Right lung (tissue), 5 donors: ENCODE results near the gene MYOF. TPM values are rescaled to one million over a fixed set of nuclear protein-coding genes. Genes with fewer than 3 reads are reported as not detected.

Source experiments
- DNase-seq, 2 donors: peaks; one replicate each; pipeline ENCODE4 v3.0.0-alpha.2; 2013
- polyA plus RNA-seq, 5 donors: library from polyadenylated mRNA; unstranded; fragments of 120-200 nt; gene quantifications; one replicate each; pipeline versions ENCODE4 v1.2.1 to v1.2.3, GENCODE V29; 2013; ENCODE audit warnings: inconsistent platforms in 1 of 5, low replicate concordance in 1 of 5; ENCODE audit not compliant: insufficient read length in 5 of 5, insufficient read depth in 1 of 5

The MYOF gene
- polyA plus RNA-seq, 5 donors, result 44.5 to 74.0 (median 62.9) TPM

- DNase-seq, result no peak
These were observed 83.6 kb downstream of the MYOF start for GRCh38 chr10:93398528-93398927.

DNA sequence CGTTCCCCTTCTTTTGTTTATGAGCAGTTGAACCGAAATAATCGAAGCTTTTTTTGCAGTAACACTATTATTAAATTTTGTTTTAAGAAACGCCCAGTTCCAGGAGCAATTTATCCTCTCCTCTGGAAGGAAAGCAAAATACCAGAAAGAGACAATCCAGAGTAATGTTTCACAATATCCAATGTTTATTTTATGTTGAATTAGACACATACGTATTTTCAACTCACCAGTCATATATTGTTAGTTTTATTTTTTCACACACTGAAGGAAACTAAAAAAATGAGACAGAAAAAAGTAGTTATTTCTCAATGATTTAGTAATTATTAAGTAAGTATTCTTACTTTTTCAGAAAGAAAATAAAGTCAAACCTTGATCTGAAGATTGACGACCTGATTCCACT is 85.1 kb downstream of the MYOF start:
- DNase-seq, result peak in 1 of 2 donors; percentile 30

DNA sequence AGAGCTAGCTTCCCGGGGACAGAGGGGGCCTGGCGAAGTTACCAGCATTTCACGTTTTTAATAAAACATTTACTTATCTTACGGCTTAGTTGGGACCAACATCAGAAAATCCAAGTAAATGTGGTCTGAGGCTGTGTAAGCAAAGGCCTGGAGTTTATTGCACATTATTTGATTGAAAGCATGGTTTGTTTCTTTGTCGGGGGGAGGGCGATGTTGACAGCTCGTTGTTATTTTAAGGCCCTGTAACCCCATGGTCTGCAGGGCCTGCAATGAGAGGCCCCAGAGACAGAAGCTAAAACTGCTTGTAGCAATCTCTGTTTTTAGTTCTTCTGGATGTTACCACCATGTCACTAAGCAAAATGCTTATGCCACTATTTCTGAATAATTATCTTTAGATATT is 88.9 kb downstream of the MYOF start:
- no peak for DNase-seq

DNA sequence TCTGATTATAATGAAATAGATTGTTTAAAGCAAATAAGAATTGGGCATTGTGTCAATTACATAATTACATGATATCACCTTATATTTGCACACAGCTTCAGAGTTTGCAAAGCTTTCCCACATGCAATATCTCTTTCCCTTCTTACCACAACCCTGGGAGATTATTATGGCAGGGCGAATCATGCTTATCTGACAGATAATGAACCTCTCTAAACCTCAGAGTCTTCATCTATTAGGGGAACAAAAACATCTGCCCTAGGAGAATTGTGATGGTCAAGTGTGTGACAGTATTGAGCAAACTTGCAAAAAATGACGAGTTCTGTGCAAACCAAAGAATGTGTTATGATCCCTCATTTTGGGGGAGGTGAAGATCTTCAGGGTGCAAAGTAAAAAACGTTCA is 90.0 kb downstream of the MYOF start:
- DNase-seq, result no peak

DNA sequence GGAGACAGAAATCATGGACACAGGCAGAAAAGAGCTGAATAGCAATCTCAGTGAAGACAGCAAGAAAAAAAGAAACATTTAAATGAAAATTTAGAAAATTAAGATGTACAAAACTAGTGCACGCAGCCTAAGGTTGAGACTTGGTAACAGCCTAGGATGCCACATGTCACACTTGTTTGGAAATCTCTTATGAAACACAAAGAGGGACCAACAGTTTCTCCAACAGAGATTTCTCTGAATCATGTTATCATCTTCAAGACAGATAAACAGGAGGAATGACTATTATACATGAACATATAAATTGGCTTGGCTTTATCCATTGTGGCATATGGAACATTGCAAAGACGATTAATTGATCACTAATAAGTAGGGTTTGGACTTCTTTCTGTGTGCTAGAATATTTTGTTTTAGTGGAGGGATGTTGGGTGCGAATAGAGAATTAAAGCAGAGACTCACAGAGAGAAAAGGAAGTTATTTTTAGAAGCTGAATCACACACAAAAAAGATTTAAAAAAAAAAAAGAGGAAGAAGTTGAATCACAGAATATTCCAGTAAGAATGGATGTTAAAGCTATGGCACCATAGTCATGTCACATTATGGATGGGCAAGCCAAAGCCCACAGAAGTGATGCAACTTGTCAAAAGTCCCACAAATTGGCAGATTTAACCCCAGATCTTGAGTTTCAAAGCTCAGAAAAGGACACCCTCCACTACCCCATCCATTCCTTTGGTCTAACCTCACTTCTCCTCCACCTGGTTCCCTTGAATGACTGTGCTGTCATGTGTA is 91.6 kb downstream of the MYOF start:
- no peak for DNase-seq

GRCh38 chr10:93386631-93387369 is 95.3 kb downstream of the MYOF start:
- no peak for DNase-seq

GRCh38 chr10:93385345-93385744 is 96.8 kb downstream of the MYOF start:
- DNase-seq, result no peak

DNA sequence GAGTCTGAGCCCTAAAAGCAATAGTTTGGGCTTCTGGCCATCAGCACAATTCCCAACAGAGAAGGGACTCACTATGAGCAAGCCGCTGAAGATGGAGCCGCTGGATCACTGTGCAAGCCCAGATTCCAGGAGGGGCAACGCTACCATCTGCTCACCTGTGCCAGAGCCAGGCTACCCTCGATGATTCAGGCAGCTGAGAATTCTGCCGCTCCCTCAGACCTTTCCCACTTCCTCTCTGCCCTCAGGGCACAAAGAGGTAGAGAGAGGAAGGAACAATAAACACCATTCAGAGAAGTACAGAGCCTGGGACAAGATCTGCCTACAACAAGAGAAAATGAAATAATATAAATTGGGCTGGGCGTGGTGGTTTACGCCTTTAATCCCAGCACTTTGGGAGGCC is 98.1 kb downstream of the MYOF start:
- DNase-seq, result no peak

GRCh38 chr10:93383562-93383981 is 98.6 kb downstream of the MYOF start:
- no peak for DNase-seq

- no peak for DNase-seq
These were observed 102.2 kb downstream of the MYOF start for GRCh38 chr10:93379731-93380575.

GRCh38 chr10:93378997-93379730 is 103.0 kb downstream of the MYOF start:
- DNase-seq, result no peak

DNA sequence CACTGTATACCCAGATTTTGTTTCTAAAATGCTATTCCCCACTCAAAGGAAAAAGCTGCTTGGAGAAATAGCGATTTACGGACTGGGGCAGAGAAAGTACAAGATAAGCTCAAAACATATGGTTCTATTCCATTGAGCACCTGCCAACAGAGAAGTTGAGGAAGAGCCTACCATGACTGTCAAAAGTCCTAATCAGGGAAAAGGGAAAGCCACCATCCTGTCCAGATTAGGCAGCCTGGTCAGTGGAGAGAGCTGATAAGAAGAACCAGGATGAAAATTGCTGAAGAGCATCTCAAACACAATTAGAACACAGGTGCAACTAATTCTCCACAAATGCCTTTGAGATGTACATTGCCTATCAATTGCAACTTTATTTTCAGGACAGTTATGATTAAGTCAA is 104.1 kb downstream of the MYOF start:
- no peak for DNase-seq

- peak; percentile 76 to 84 for DNase-seq
These were observed 105.5 kb downstream of the MYOF start for GRCh38 chr10:93376372-93377293.

DNA sequence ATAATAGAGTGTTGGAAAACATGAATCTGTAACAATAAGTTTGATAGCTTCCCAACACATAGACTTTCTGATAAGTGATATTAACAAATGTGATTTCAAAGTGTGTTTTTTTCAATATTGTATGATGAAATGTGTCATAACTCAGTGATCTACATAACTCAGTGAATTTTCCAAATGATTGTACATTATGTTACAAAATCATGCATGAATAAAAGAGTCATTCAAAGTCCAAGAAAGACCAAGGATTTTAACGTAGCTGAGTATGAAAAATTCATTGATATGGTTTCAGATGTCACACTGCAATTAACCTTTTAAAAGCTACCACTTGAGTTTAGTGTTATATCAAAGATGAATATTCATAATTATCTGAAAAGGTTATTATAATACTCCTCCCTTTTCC is 111.2 kb downstream of the MYOF start:
- no peak for DNase-seq

- no peak for DNase-seq
These were observed 112.5 kb downstream of the MYOF start for GRCh38 chr10:93369588-93370164.

DNA sequence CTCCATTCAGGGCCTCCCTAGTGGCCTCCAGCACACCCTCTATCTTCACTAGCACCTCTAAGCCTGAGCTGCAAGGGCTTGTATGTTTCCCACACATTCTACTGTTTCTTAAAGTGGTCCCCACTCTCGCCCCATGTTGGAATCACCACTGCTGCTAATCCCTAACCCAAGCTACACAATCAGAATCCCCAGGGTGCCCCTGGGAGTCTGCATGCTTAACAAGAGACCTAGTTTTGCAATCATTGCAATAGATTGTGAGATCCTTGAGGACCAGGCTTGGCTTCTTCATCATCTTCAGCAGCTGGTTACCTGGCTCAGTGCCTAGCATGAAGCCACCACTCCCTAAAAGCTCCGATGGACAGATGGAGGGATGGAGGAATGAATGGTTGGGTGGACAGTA is 113.9 kb downstream of the MYOF start:
- no peak for DNase-seq

DNA sequence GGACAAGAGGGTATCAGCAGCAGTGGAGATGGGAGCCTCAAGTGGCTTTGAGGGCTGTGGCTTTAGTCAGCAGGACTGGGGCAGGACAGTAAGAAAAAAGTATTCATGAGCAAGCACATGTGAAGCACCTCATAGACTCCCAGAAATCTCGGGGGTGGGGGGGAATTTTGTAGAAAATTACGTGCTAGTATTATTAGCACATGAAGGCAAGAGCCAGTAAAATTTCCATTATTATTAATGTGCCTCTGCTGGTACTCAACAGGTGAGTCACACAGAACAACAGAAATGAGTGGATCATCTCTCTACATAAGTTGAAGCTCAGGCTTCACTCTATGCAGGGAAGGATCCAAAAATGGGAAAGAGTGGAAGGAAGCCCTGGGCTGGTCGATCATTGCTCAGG is 114.5 kb downstream of the MYOF start:
- DNase-seq, result no peak

DNA sequence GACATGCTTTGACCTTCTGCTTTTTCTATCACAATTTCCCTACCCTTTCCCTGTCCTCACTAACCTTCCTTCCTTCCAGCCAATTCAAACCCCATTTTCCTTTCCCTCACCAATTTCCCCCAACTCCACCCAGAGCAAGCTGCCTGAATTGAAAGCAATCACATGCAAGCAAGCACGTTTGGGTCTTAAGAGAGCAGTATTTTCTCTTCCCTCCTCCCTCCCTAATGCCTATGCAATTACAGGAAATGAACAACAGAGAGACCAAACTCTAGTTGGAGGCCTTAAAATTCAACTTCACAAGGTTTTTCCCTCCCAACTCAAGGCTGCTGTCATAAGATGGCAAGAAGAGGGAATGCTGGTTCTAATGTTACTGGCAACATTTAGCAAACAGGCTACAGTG is 117.2 kb downstream of the MYOF start:
- no peak for DNase-seq

DNA sequence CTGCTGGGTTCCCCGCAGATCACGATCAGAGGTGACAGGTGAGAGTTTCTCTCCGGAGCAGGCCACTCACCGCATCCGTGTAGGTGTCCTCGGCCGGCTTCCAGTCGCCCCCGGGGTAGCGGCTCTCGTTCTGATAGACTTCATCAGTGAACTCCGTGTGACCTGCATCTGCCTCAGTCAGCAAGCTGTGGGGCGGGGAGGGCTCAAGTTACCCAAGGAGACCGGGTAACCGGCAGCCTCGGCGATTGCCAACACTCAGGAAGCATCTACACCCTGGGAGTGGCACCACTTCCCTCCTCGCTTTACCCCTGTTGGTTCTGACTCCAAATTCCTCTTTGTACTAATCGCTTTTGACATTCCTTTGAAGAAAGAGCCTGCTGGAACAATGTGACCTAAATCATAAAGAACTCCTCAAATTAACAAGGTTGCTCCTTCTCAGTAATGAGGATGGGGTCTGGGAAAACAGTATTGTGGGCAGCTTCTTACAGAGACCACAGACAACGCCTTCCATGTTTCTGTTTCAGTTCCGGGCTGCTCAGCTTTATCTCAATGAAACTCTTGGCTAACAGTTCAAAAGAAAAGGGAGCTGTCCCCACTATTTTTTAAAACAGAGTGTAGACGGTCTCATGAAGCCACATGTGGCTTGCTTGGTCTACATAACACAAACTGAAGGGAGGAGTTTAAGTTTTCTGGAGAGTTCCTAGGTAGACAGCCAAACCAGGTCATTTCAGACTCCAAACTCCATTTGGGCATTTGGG is 118.1 kb downstream of the MYOF start:
- no peak for DNase-seq
